ENCODE measurements around the gene ZGRF1.
A peak's percentile ranks its signal among the peaks of the same experiment; 100 is the strongest.

DNA sequence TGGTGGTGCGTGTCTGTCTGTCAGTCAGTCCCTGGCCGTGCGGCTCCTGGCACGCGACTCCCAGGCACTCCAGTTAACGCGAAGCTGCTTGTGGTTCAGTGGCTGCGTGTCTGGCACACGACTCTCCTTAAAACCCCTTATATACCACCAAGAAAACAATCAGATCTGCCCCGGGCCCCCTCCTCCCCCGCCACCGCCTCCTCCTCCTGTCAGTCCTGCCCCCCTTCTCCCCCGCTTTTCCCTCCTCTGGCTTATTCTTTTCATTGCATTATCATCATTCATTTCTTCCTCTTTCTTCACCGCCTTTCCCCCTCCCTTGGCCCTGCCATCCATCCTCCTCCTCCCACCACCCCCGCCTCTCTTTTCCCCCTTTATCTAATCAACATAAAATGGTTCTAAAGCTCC, 120.6 kb downstream of the ZGRF1 start, which contains the start of gene NEUROG2:
- TF ChIP-seq EZH2 (IDR thresholded peaks at IDR 0.05; ENCODE audit: borderline replicate concordance, insufficient read depth, low read length, poor library complexity, severe bottlenecking) (peak; percentile 5), POLR2AphosphoS5 (IDR thresholded peaks at IDR 0.05) (no peak), TAF1 (IDR thresholded peaks at IDR 0.05; ENCODE audit: low read depth) (no peak), RAD21 (conservative IDR thresholded peaks at IDR 0.05) (no peak), MXI1 (conservative IDR thresholded peaks at IDR 0.05; ENCODE audit: poor library complexity, severe bottlenecking) (no peak), EP300 (conservative IDR thresholded peaks at IDR 0.05; ENCODE audit: poor library complexity, severe bottlenecking) (no peak)
- TF ChIP-seq, protein P1, sequence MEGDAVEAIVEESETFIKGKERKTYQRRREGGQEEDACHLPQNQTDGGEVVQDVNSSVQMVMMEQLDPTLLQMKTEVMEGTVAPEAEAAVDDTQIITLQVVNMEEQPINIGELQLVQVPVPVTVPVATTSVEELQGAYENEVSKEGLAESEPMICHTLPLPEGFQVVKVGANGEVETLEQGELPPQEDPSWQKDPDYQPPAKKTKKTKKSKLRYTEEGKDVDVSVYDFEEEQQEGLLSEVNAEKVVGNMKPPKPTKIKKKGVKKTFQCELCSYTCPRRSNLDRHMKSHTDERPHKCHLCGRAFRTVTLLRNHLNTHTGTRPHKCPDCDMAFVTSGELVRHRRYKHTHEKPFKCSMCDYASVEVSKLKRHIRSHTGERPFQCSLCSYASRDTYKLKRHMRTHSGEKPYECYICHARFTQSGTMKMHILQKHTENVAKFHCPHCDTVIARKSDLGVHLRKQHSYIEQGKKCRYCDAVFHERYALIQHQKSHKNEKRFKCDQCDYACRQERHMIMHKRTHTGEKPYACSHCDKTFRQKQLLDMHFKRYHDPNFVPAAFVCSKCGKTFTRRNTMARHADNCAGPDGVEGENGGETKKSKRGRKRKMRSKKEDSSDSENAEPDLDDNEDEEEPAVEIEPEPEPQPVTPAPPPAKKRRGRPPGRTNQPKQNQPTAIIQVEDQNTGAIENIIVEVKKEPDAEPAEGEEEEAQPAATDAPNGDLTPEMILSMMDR (IDR thresholded peaks at IDR 0.05; ENCODE audit: poor library complexity, severe bottlenecking): no peak
- TF ChIP-seq, protein P2, sequence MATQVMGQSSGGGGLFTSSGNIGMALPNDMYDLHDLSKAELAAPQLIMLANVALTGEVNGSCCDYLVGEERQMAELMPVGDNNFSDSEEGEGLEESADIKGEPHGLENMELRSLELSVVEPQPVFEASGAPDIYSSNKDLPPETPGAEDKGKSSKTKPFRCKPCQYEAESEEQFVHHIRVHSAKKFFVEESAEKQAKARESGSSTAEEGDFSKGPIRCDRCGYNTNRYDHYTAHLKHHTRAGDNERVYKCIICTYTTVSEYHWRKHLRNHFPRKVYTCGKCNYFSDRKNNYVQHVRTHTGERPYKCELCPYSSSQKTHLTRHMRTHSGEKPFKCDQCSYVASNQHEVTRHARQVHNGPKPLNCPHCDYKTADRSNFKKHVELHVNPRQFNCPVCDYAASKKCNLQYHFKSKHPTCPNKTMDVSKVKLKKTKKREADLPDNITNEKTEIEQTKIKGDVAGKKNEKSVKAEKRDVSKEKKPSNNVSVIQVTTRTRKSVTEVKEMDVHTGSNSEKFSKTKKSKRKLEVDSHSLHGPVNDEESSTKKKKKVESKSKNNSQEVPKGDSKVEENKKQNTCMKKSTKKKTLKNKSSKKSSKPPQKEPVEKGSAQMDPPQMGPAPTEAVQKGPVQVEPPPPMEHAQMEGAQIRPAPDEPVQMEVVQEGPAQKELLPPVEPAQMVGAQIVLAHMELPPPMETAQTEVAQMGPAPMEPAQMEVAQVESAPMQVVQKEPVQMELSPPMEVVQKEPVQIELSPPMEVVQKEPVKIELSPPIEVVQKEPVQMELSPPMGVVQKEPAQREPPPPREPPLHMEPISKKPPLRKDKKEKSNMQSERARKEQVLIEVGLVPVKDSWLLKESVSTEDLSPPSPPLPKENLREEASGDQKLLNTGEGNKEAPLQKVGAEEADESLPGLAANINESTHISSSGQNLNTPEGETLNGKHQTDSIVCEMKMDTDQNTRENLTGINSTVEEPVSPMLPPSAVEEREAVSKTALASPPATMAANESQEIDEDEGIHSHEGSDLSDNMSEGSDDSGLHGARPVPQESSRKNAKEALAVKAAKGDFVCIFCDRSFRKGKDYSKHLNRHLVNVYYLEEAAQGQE (IDR thresholded peaks at IDR 0.05; ENCODE audit: borderline replicate concordance): no peak
